Ovary (tissue), 9 donors: ENCODE results near the gene LMAN1. TPM values are rescaled to one million over a fixed set of nuclear protein-coding genes. Genes with fewer than 3 reads are reported as not detected.

Experiments used
- DNase-seq, 5 donors: peaks; one replicate each; pipeline ENCODE4 v3.0.0-alpha.2; 2019 to 2020
- H3K27ac ChIP-seq, 2 donors: fragments of 200-600 bp; one replicate each; pipeline versions ENCODE4 v1.5.1 to v1.8.0; 2019 to 2022
- H3K27me3 ChIP-seq: fragments of 200-600 bp; one replicate; pipeline ENCODE4 v1.8.0; 2022
- H3K36me3 ChIP-seq: fragments of 200-600 bp; sonication (generic); one replicate; pipeline ENCODE4 v1.5.1; 2019
- H3K4me1 ChIP-seq: one replicate; pipeline ENCODE4 v1.8.1; 2013; ENCODE audit warnings: mild to moderate bottlenecking, moderate library complexity; ENCODE audit not compliant: insufficient read depth
- H3K4me3 ChIP-seq: fragments of 200-600 bp; sonication (generic); one replicate; pipeline ENCODE4 v1.5.1; 2017
- H3K9me3 ChIP-seq, 2 donors: fragments of 200-600 bp in 1 of 2; sonication (generic) in 1 of 2; one replicate each; pipeline versions ENCODE4 v1.5.1 to v1.8.1; 2013 to 2019; ENCODE audit warnings: mild to moderate bottlenecking in 1 of 2, moderate library complexity in 1 of 2
- CTCF ChIP-seq, 3 donors: fragments of 450-650 bp in 2 of 3; fragments of 200-600 bp in 1 of 3; IDR thresholded peaks; one replicate each; pipeline versions ENCODE4 v1.5.1 to v1.8.0; 2016 to 2022; ENCODE audit warnings: antibody characterized with exemption in 3 of 3, mild to moderate bottlenecking in 1 of 3
- EP300 ChIP-seq: sonication (generic); formaldehyde crosslinking; IDR thresholded peaks from one replicate; pipeline ENCODE4 v1.6.1; 2017; ENCODE audit warnings: antibody characterized with exemption
- POLR2A ChIP-seq: fragments of 450-650 bp; IDR thresholded peaks from one replicate; pipeline ENCODE4 v1.6.1; 2017; ENCODE audit warnings: antibody characterized with exemption, mild to moderate bottlenecking, moderate library complexity
- WGBS, 3 donors: extraction: QIAGEN DNeasy Blood & Tissue Kit in 1 of 3; methylation state at CpG; one replicate each; pipeline versions ENCODE4 v1.1.5 to v1.1.7; 2013 to 2017; 5-methylcytosine and 5-hydroxymethylcytosine counted together
- intact Hi-C, 4 donors: fragments of 100-400 bp; cut with DNase I; formaldehyde crosslinking; loops; one replicate each; pipeline versions ENCODE4 v1.11.0 to v1.15.1; 2022 to 2023
- polyA plus RNA-seq, 2 donors: library from polyadenylated mRNA; stranded (reverse); fragments of 200-250 nt in 1 of 2; fragments of 350-450 nt in 1 of 2; fragmentation: Illumina TruSeq in 1 of 2; extraction: RNeasy Lipid Tissue Mini Kit (QIAGEN cat#74804) in 1 of 2; gene quantifications; one replicate each; pipeline ENCODE4 v1.2.3, GENCODE V29; 2013 to 2014
- total RNA-seq, 7 donors: library from RNA; depleted of rRNA in 2 of 7; stranded (reverse); fragments of >200 nt in 2 of 7; fragmentation: NEBNext Ultra II Directional in 3 of 7; extraction: Animal tissue kit (Norgen Biotek cat#: 25700) in 3 of 7; gene quantifications; one replicate each; pipeline versions ENCODE4 v1.1.0 to v1.2.4, GENCODE V29; 2016 to 2023
- donor health status: DM: no; HTN: no; CAD: no; lungs with moderate emphysema.
- donor health status: DM: no; HTN: no; CAD: no.
- donor health status: Bipolar disorder and iron deficiency.
- donor health status: DM: yes; HTN: yes; CAD: no.
- donor health status: DM: no; HTN: no; CAD: no.
- donor health status: DM: yes; HTN: yes; CAD: no.

Gene LMAN1
- total and polyA plus RNA-seq, 9 donors = 26.8 to 97.8 (median 66.3) TPM

- intact Hi-C loops = loop anchor here in 3 of 4 donors (5.0 to 10.0 kb wide), 3 partner anchors 96 to 516 kb away; no protein-coding TSS in a partner anchor
These were observed 52.4 kb downstream of the LMAN1 start for GRCh38 chr18:59306640-59307039.

GRCh38 chr18:59305295-59305694 is 53.8 kb downstream of the LMAN1 start:
- WGBS, 3 donors = 69 to 78% (median 77%) methylated on average over 4 of the region's 4 CpGs

More at GRCh38 chr18:59306640-59307039, 52.4 kb downstream of the LMAN1 start:
- H3K9me3 ChIP-seq = no peaks in the 10 kb centered on the region
- no peak for DNase-seq
- no peak overlapping the region for H3K4me3 ChIP-seq
- no peaks in the 10 kb centered on the region for H3K27me3 ChIP-seq
- TF ChIP-seq EP300 (no peak), CTCF (IDR thresholded peaks at IDR 0.05) (no peak), POLR2A (no peak)
- no peak overlapping the region for H3K27ac ChIP-seq
- WGBS, 3 donors = 86 to 88% (median 88%) methylated on average over 6 of the region's 6 CpGs
- no peaks in the 10 kb centered on the region for H3K4me1 ChIP-seq
- no peaks in the 10 kb centered on the region for H3K36me3 ChIP-seq

GRCh38 chr18:59303656-59304195 is 55.3 kb downstream of the LMAN1 start:
- H3K4me3 ChIP-seq = no peak overlapping the region
- H3K9me3 ChIP-seq = no peaks in the 10 kb centered on the region
- TF ChIP-seq EP300 (no peak), CTCF (IDR thresholded peaks at IDR 0.05) (no peak), POLR2A (no peak)
- intact Hi-C loops = loop anchor here in 1 of 4 donors (10.0 kb wide), 1 partner anchor 111 kb away; no protein-coding TSS in a partner anchor
- DNase-seq = no peak
- H3K4me1 ChIP-seq = no peaks in the 10 kb centered on the region
- no peaks in the 10 kb centered on the region for H3K27me3 ChIP-seq
- no peaks in the 10 kb centered on the region for H3K36me3 ChIP-seq
- 70 to 79% (median 74%) methylated on average over 9 of the region's 9 CpGs for WGBS, 3 donors
- H3K27ac ChIP-seq = no peak overlapping the region

More at GRCh38 chr18:59305295-59305694, 53.8 kb downstream of the LMAN1 start:
- Histone ChIP-seq H3K27ac (no peak overlapping the region), H3K4me3 (no peak overlapping the region), H3K9me3 (no peaks in the 10 kb centered on the region), H3K27me3 (no peaks in the 10 kb centered on the region), H3K4me1 (no peaks in the 10 kb centered on the region), H3K36me3 (no peaks in the 10 kb centered on the region)
- DNase-seq = no peak
- intact Hi-C loops = loop anchor here in 3 of 4 donors (5.0 to 10.0 kb wide), 3 partner anchors 97 to 517 kb away; no protein-coding TSS in a partner anchor
- TF ChIP-seq POLR2A (no peak), CTCF (IDR thresholded peaks at IDR 0.05) (no peak), EP300 (no peak)

- intact Hi-C loops = loop anchor here in 1 of 4 donors (10.0 kb wide), 1 partner anchor 112 kb away; no protein-coding TSS in a partner anchor
- WGBS, 3 donors = 83 to 93% (median 90%) methylated on average over 2 of the region's 2 CpGs
These were observed 56.1 kb downstream of the LMAN1 start for GRCh38 chr18:59303006-59303405.

More at GRCh38 chr18:59303006-59303405, 56.1 kb downstream of the LMAN1 start:
- no peaks in the 10 kb centered on the region for H3K4me1 ChIP-seq
- TF ChIP-seq EP300 (no peak), CTCF (IDR thresholded peaks at IDR 0.05) (no peak), POLR2A (no peak)
- H3K9me3 ChIP-seq = no peaks in the 10 kb centered on the region
- no peak overlapping the region for H3K27ac ChIP-seq
- H3K4me3 ChIP-seq = no peak overlapping the region
- H3K27me3 ChIP-seq = no peaks in the 10 kb centered on the region
- no peaks in the 10 kb centered on the region for H3K36me3 ChIP-seq
- no peak for DNase-seq
